GM19193 (cell line): ENCODE results near the gene ZNF429.

Source experiments
- POLR2A ChIP-seq: IDR thresholded peaks from 4 replicates; pipeline ENCODE4 v1.6.1; 2011; ENCODE audit not compliant: insufficient read depth, insufficient read length; ENCODE audit errors: extremely low read depth

ZNF429 gene

GRCh38 chr19:21603431-21604231, 98.2 kb downstream of the ZNF429 start:
- no peak for TF ChIP-seq POLR2A

- TF ChIP-seq POLR2A = no peak
Observed at GRCh38 chr19:21604351-21604926, 99.0 kb downstream of the ZNF429 start.
